Effector CD4-positive, alpha-beta T cell (primary cell): ENCODE data around the gene TJP2.

Source experiments
- DNase-seq: peaks from one replicate; pipeline ENCODE4 v3.0.0-alpha.2; 2020

The TJP2 gene

DNA sequence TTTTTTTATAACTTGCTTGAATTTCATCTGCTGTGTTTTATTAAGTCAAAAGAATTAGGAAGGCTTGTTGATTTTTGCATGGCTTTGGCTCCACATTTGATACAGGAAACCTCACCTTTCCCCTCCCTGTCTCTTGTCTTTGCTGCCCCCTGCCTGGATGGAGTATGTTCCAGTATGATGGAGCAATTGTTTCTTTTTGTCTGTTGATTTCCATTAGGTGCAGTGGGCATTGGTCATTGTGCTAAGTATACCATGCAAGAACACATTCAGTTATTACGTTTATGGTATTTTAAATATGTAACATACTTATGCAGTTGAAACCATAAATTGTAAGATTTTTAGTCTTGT, 19.6 kb downstream of the TJP2 start:
- no peak for DNase-seq

DNA sequence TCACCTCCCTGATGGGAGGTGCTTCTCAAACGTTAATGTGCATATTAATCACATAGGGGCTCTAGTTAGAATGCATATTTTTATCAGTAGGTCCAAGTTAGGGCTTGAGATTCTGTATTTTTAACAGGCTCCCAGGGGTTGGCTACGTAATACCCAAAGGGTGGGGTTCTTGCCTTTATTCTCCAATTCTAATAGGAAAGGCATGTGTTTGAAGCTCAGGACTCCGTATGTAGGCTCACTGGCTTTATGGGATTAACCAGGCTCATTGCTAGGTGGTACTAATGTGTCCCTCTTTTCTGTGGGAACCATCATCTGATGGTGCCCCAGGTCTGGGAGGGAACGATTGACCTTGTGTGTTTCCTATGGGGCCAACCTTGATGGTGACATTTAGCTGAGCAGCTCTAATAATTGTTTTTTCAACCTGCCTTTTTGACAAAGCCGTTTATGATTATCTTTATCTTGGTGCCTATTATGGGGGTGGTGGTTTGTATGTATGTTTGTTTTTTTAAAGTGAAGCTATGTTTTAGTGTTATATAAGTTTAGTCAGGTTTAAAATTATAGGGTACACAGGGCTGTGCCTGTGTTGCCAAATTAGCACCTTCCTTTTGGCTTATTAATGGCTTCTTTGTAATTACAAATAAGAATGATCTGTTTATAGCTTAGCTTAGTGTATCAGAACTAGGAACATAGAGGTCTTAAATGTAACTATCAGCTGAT, 20.8 kb downstream of the TJP2 start:
- no peak for DNase-seq

DNA sequence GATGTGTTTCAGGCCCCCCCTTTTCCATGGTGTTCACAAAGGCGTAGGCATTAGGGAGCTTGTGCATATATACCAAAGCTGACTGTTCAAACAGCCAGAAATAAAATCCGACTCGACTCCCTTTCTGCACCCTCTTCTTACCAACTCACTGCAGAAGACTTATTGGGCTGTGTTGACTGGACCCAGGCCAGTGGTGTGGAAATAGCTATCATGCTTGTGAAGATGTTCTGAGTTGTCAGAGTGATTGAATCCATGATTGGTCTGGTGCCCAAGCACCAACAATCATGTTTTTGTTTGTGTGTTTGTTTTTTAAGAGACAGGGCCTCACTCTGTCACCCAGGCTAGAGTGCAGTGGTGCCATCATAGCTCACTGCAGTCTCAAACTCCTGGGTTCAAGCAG, 21.6 kb downstream of the TJP2 start:
- no peak for DNase-seq

DNA sequence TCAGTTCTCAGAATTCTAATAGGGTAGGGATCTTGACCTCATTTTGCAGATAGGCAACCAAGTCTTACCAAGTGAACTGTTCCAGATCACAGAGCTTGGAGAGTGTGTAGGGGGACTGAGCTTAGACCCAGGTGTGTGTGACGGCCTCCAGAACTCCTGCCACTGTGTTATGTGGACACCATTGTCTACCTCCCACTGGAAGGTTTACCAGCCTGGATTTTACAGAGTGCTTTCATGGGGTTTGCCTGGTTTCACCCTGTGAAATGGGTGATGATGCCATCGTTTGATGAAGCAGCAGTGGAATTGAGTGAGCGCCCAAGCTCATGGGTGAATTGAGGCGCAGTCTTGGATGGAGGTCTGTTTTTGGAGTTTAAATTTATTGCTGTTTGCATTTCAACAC, 23.6 kb downstream of the TJP2 start:
- DNase-seq = no peak

DNA sequence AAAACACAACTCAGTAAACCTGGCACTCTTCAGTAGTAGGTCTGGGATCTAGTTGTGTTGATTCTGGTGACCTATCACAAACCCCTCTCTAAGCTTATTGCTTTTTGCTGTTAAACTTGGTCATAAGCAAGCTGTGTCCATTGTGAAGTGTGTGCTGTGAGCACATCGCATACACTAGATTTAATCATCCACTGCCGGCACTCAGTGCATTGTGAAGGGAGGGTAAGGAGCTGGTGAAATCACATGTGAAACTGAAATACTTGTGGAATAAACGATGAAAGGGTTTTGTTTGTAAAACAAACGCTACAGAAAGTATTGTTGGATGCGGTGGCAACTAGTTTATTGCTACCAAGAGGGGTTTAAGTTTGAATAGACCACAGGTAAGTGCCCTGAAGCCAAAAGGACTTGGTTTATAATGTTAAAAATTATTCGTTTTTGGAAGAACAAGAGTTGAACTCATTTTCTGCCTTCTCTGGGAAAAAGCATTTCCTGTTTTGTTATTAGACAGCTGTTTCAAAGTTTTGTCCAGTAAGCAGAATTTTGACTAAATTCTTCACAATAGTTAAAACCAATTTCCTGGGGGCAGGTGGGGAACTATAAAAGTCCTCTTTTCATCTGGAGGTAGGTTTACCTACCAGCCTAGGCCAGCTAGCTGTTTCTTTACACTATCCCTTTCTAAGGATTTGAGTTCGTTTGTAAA, 24.6 kb downstream of the TJP2 start:
- DNase-seq = no peak

DNA sequence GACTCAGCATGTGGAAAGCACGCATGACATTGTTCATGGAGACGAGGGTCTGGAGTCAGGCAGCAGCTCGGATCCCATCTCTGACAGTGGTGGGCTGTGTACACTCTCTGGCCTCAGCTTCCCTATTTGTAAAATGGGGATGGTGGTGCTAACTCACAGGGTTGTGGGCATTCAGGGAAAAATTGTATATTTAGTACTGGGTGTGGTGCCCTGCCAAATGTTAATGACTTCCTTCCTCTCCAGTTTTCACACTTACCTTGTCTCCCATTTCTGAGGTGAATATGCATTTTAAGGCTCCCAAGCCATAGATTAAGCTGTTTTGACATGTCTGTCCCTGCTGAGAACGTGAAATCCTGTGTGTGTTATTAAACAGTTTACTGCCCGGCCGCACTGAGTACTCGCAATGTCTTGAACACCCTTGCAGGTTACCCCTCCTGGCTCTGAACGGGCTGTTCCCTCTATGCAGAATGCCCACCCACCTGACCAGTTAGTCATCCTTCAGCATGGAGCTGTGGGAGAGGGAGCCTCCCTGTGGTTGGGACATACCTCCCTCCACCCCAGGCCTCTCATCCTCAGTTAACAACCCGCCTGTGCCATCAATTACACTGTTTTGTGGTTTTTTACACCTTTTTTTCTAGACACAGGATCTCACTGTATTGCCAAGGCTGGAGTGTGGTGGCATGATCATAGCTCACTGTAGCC, 25.8 kb downstream of the TJP2 start:
- DNase-seq = no peak

DNA sequence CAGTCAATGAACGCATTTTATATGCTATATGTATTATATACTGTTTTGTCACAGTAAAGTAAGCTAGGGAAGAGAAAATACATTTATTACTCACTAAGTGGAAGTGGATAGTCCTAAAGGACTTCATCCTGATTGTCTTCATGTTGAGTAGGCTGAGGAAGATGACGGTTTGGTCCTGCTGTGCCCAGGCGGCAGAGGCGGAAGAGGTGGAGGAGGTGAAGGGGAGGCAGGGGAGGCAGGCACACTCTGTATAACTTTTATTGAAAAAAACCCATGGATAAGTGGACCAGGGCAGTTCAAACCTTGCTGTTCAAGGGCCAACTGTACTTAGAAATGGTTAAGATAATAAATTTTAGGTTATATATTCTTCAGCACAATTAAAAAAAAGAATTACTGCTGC, 28.5 kb downstream of the TJP2 start:
- no peak for DNase-seq

DNA sequence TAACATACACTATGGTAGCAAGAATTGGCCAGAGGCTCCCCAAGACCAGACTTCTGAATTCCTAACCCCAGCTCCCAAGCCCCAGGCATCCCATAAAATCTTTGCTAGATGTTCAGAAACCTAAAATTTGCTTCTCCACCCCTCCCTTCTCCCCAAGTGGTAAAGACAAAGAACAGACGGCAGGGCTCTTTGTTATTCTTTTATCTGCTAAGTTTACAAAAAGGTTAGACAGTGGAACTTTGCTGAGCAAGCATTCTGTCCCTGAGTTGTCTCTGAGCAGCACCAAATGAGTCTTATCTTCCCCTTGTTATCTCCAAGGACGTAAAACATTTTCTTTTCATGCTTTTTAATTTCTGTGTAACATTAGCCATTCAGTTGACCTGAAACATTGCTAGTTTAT, 30.2 kb downstream of the TJP2 start:
- DNase-seq = no peak

DNA sequence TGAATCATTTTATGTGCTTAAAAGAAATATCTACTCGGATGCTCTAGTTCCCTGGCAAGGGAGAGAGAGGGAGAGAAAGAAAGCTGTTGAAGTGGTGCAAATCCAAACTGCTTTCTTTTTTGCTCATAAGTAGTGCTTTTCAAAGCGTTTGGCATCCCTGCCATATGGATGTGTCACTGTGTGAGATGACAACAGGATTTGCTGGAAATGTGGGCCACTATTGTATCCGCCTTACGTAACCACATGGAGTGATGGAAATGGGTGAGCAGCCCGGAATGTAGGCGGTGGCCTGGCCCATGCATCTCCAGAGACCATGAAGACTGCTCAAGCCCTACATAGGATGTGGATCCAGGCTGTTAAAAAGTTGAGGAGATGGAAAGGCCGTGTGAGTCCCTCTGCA, 30.8 kb downstream of the TJP2 start:
- no peak for DNase-seq

DNA sequence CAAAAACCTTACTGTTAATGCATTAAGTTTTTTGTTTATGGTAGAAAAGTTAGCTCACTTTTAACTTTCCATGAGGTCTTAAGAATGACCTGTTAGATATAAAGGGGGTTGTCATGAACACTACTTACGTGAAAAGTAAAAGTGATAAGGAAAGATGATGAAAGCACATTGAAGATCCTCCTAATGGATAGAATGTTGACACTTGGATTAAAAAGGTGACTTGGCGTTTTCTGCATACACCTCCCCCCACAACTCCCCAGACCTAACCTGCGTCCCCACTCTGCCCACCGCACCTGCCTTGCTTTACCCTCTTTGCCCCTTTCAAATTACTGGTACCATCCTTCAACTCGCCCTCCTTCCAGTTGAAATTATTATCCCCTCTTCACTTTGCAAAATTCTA, 32.0 kb downstream of the TJP2 start:
- DNase-seq = no peak

DNA sequence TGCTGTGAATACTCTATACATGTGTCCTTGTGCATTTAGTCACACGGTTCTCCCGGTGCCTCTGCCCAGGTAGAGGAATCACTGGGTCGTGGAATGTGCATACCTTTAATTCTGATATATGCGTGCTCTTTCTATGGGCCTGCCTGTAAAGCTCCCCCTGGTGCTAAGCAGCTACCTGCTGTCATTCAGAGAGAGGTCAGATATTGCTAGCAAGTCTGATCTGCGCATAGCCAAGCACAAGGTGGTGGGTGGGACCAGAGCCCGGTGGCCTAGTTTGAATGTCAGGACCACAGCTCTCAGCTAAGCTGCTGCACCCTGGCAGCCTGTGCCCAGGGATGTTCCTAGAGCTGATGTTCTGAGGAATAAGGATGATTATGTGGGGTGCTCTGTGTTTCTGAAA, 33.4 kb downstream of the TJP2 start:
- no peak for DNase-seq

DNA sequence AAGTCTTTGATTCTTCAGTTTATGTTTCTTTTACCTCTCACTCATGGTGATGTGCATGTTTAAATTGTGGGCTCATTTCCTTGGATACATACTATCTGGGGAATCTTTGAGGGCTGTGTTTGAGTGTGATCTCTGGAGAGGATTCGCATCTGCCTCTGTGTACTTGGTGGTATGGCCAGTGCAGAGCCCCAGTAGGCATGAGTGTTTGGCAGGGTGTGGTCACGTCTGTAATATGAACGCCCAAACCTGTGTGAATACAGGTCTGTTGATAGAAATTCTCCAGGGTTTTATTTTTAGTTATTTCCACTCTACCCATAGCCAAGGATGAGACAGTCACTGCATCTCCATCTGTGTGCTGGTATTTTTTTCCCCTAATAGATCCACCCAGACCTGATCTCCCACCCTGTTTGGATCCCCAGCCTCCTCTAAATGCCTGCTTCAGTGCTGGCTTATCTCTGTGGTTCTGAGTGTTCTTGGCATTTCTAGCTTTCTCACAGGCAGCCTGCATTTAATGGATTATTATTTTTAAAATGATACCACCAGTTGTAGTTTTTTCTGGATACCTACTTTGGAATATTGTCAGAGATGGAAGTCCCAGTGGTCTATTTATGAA, 37.5 kb downstream of the TJP2 start:
- no peak for DNase-seq

DNA sequence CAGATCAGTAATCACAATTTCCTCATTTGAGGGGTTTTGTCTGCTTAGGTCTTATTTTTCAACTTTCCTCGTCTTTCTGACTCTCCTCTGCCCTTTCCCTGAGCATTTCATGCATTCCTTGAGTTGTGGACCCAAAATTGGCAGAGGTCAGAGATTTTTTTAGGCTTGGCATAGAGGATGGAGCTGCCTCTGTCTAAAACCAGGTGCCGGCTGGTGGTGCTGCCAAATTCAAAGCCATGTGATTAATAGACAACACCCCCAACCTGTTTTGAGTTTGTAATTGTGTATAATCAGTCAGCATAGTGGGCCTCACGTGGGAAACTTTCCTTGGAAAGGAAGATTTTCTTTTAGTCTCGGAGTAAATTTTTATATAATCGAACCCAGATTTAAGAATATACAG, 39.6 kb downstream of the TJP2 start:
- no peak for DNase-seq

DNA sequence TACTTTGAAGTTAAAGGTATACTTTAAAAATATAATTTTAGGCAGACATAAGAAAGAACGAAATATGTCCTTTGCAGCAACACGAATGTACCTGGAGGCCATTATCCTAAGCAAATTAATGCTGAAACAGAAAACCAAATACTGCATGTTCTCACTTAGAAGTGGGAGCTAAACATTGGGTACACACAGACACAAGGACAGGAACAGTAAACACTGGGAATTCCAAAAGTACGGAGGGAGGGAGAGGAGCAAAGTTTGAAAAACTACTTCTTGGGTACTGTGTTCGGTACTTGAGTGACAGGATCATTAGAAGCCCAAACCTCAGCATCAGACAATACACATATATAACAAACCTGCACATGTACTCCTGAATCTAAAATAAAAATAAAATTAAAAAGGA, 40.9 kb downstream of the TJP2 start:
- no peak for DNase-seq

DNA sequence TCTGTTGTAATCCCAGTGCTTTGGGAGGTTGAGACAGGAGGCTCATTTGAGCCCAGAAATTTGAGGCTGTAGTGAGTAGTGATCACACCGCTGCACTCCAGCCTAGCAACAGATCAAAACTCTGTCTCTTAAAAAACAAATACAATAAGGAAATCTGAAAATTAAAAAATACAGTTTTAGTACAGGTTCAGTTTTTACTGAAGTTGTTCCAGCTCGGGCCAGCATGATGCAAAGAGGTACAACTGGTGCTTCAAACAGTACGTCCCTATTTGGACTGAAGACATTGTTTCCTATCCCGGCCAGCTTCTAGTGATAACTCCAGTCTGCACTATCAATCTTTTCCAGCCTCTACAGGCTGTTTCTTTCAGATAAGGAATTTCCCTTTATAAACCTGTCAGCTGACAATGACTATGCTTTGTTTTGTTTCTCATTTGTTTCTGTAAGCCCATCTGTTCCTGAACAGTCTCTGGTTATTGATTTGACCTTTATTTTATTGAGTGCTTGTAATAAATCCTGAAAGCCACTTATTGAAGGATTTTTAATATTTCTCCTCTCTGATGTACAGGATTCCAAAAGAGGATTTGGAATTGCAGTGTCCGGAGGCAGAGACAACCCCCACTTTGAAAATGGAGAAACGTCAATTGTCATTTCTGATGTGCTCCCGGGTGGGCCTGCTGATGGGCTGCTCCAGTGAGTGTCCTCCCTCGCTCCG, 41.9 kb downstream of the TJP2 start:
- no peak for DNase-seq

DNA sequence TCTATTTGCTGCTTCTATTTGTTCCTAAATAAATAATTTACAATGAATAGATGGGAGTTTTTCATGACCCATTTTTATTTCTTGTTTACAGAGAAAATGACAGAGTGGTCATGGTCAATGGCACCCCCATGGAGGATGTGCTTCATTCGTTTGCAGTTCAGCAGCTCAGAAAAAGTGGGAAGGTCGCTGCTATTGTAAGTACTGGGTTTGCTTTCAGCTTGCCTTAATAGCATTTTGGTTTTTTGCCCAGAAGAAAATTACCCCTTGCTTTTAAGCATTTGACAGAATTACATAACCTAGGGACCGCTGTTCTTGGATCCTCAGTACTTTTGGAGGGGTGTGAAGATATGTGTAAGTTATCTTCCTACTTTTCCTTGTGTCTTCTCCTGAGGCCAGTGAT, 44.1 kb downstream of the TJP2 start:
- no peak for DNase-seq

DNA sequence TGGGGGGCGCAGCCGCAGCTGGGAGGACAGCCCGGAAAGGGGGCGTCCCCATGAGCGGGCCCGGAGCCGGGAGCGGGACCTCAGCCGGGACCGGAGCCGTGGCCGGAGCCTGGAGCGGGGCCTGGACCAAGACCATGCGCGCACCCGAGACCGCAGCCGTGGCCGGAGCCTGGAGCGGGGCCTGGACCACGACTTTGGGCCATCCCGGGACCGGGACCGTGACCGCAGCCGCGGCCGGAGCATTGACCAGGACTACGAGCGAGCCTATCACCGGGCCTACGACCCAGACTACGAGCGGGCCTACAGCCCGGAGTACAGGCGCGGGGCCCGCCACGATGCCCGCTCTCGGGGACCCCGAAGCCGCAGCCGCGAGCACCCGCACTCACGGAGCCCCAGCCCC, 47.0 kb downstream of the TJP2 start:
- DNase-seq = no peak

DNA sequence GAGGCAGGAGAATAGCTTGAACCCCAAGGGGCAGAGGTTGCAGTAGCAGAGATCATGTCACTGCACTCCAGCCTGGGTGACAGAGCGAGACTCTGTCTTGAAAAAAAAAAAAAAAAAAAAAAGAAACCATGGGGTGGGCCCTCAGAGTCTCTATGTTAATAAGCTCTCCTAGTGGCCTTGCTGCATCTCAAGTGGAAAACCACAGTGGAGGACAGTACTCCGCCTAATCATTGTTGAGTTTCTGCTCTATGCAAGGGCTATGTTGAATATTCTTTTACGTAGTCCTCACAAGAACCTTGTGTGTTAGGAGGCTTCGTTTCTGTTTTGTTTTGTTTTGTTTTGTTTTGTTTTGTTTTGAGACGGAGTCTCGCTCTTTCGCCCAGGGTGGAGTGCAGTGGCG, 48.9 kb downstream of the TJP2 start:
- no peak for DNase-seq

DNA sequence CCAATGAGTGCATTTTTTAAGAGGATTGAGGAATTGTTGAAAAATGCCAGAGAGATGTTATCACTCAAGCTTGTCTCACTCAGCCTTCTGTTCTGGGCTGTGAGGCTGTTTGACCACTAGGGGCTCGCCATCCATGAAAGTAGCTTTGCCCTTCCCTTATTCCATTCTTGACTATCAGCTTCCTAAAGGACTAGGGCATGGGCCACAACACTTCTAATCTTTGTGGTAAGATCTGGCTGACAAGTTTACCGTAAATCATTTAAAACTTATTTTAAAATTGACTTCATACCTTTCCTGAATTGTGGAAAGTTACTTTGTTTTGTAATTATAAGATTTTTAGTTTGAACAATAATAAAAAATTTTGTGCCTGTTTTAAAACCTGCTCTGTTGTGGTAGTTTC, 49.5 kb downstream of the TJP2 start:
- DNase-seq = no peak

DNA sequence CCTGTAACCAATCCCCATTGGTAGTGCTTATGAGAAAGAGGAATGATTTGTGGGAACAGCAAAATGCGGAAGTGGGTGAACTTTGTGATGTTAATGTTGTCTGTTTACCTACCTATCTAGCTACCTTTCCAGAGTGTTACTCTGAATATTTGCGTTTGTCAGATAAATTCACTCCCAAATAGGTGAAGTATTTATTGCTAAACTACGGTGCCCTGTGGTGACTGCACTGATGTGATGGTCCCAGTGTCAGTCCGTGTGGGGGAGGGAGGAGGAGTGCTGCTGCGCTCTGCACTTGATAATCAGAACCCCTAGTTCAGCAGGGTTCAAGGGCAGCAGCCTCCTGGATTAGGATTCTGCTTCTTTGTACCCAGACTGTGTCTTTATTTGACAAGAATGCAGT, 55.3 kb downstream of the TJP2 start:
- no peak for DNase-seq

DNA sequence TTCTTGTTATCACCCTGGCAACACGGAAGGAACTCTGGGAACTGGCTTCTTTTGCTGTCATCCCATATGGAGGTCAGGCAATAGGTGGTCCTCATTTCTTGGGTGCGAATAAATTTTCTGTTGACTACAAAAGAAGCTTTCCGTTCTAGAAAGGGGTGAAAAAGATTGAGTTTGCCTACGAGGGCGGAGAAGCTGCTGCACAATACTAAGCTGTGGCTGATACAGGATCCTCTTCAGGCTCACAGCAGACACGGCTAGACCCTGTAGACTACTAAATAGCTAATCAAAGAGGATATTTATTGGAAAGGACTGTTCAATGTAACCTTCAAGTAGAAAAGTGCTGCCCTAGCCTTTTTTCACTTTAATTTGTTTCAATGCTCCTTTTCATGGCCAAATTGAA, 58.1 kb downstream of the TJP2 start:
- no peak for DNase-seq

DNA sequence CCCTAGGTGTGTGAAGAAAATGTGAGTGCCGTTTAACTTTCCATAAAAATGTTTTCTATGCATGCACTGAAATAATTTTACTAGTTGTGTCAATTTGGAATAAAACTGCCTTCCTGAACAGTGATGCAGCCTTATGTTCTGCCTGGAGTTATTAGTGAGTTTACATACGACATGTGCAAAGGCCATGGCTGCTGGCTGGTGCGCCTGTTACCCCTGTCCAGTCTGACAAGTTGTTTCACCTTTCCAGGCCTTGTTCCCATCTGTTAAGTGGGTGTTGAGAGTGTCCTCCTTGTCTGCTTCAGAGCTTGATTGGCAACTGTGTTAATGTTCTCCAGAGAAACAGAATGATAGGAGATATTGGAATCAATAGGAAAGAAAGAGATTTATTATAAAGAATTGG, 60.6 kb downstream of the TJP2 start:
- DNase-seq = no peak

DNA sequence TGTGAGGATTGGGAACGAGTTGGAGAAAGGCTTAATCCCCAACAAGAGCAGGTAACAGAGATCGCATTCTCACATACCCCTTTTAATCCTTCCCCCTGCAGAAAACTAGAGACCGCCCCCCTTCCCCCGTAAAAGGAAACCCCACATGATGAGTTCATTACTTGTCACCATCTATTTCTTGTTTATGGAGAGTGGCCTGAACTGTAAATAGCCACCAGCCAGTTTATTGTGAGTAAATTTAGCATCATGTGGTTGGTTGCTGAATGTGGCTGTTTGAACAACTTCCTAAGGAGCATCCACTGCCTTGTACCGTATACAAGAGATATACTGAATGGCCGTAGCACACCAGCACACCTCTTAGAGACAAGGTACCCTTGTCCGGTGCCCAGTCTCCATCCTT, 62.1 kb downstream of the TJP2 start:
- DNase-seq = no peak
